Stomach (tissue), 4 donors: ENCODE data around the gene COL4A4.

ENCODE experiments used
- EP300 ChIP-seq: sonication (generic); formaldehyde crosslinking; IDR thresholded peaks from one replicate; pipeline ENCODE4 v1.6.1; 2017; ENCODE audit warnings: antibody characterized with exemption
- POLR2A ChIP-seq, 4 donors: fragments of 450-650 bp; IDR thresholded peaks; one replicate each; pipeline ENCODE4 v1.6.1; 2016; ENCODE audit warnings: antibody characterized with exemption in 4 of 4, control low read depth in 2 of 4, mild to moderate bottlenecking in 1 of 4, moderate library complexity in 1 of 4
- POLR2AphosphoS5 ChIP-seq, 3 donors: sonication (generic); formaldehyde crosslinking; IDR thresholded peaks; one replicate each; pipeline ENCODE4 v1.6.1; 2016; ENCODE audit warnings: antibody characterized with exemption in 3 of 3
- TF ChIP-seq, protein P1 (sequence below), 7 experiments: fragments of 450-650 bp in 4 of 7; fragments of 200-600 bp in 3 of 7; sonication (generic) in 3 of 7; IDR thresholded peaks; one replicate each; pipeline ENCODE4 v1.5.1; 2016 to 2019; ENCODE audit warnings: antibody characterized with exemption in 7 of 7, control low read depth in 2 of 7, mild to moderate bottlenecking in 1 of 7

DNA sequence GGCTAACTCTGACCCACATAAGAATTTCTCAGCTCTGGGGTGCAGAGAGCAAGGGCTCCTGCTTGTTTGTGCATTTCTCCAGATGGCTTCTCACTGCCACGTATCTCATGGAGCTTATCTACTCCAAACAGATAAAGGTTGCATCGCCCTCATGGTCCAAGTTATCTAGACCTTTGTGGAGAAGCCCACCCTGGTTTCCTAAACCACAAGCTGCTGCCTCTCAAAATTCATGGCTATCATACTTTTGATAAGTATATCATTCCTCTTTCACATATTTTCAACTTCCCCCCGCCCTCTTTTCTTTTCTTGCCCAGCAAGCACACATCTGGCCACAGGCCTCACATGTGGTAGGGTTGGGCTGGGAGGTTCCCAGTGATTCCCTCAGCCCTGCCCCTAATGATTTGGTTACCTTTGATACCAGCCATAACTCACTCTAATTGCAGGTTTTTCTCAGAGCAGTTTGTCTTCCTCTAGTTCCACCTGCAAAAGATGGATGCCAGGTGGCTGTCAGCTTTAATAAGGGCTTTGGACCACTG lies 182.1 kb downstream of the COL4A4 start:
- TF ChIP-seq, protein P1, sequence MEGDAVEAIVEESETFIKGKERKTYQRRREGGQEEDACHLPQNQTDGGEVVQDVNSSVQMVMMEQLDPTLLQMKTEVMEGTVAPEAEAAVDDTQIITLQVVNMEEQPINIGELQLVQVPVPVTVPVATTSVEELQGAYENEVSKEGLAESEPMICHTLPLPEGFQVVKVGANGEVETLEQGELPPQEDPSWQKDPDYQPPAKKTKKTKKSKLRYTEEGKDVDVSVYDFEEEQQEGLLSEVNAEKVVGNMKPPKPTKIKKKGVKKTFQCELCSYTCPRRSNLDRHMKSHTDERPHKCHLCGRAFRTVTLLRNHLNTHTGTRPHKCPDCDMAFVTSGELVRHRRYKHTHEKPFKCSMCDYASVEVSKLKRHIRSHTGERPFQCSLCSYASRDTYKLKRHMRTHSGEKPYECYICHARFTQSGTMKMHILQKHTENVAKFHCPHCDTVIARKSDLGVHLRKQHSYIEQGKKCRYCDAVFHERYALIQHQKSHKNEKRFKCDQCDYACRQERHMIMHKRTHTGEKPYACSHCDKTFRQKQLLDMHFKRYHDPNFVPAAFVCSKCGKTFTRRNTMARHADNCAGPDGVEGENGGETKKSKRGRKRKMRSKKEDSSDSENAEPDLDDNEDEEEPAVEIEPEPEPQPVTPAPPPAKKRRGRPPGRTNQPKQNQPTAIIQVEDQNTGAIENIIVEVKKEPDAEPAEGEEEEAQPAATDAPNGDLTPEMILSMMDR (IDR thresholded peaks at IDR 0.05): no peak
- TF ChIP-seq POLR2AphosphoS5 (IDR thresholded peaks at IDR 0.05): no peak
- TF ChIP-seq POLR2A (IDR thresholded peaks at IDR 0.05): no peak
- TF ChIP-seq EP300: no peak
